GM19467 (cell line): ENCODE data around the gene PCDHGB4.
"Not testable (repeated sequence)": the region's sequence is repeated elsewhere in the genome, so short reads cannot be mapped to it uniquely, and the experiment has no call there.

ENCODE experiments used
- ATAC-seq: cut with Tn5 transposase; IDR thresholded peaks from one replicate; pipeline ENCODE4 v1.9.1; 2021; ENCODE audit warnings: mild to moderate bottlenecking, moderate library complexity; ENCODE audit not compliant: unreplicated experiment

Gene PCDHGB4

DNA sequence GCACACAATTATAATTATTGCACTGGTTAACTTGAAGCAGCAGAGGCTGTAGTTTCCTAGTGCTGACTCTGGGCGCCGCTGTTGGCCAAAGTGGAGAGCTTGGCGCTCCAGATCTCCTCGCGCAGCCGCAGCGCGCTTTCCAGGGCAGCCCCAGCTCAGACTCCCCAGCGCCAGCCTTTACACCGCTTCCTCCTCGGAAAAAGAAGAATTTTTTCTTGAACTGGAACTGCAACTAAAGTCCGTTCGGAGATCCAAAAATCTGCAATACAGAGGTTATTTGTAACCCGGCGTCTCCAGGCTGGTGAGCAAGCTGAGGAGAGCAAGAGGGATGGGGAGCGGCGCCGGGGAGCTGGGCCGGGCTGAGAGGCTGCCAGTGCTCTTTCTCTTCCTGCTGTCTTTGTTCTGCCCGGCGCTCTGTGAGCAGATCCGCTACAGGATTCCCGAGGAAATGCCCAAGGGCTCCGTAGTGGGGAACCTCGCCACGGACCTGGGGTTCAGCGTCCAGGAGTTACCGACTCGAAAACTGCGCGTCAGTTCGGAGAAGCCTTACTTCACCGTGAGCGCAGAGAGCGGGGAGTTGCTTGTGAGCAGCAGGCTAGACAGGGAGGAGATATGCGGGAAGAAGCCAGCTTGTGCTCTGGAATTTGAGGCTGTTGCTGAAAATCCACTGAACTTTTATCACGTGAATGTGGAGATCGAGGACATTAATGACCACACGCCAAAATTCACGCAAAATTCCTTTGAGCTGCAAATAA lies at the start of gene PCDHGB4:
Gene PCDHGB4 (plus strand): TSS at position 142 of the 755 bp plus-strand sequence. CDS start 187 bp downstream, at position 329.
- not testable (repeated sequence) for ATAC-seq

DNA sequence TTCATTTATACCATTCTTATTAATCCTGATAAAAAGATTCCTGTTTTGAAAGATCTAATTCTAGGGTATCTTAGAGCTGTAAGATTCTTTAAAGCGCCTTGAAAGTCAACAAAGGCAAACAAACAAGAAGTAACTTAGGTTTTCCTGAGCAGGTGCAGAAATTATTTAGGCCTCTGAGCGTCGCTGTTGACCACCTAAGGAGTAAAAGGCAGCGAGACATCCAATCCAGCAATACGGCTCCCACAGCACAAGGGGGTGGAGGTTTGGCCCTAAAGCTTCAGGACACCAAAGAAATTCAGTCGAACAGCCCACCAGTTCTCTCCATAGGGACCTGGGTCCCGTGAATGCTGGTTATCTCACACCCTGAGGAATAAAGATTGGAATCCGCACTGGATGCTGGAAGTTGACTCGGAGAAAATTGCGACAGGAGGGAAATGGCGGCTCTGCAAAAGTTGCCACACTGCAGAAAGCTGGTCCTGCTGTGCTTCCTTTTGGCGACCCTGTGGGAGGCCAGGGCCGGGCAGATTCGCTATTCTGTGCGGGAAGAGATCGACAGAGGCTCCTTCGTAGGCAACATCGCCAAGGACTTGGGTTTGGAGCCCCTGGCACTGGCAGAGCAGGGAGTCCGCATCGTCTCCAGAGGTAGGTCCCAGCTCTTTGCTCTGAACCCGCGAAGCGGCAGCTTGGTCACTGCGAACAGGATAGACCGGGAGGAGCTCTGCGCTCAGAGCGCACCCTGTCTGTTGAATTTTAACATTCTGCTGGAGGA lies 48.8 kb upstream of the PCDHGB4 start, which contains the start of gene PCDHGA2:
Gene PCDHGA2 (plus strand): TSS at position 223 of the 769 bp plus-strand sequence.
- ATAC-seq, result no peak

DNA sequence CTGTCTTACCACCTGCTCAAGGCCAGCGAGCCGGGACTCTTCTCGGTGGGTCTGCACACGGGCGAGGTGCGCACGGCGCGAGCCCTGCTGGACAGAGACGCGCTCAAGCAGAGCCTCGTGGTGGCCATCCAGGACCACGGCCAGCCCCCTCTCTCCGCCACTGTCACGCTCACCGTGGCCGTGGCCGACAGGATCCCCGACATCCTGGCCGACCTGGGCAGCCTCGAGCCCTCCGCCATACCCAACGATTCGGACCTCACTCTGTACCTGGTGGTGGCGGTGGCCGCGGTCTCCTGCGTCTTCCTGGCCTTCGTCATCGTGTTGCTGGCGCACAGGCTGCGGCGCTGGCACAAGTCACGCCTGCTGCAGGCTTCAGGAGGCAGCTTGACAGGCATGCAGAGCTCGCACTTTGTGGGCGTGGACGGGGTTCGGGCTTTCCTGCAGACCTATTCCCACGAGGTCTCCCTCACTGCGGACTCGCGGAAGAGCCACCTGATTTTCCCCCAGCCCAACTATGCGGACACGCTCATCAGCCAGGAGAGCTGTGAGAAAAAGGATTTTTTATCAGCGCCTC lies 46.6 kb upstream of the PCDHGB4 start:
- ATAC-seq, result not testable (repeated sequence)

DNA sequence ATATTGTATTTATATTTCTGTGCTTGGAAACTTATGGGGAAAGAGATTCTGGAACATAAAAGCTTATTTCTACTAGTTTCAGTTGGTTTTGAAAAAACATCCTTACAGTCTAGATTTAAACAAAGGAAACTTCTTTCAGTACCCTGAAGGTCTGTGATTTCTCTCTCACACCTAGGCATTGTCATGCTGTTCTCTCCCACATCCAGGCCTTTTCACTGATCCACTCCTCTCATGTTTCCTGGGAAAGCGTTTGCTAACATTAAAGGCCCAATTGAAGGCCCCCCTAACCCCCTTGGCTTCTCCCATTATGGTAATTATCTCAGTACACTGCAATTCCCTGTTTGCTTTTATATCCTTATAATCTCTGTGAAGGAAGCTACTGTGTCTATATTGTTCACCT lies 44.7 kb upstream of the PCDHGB4 start:
- no peak for ATAC-seq

DNA sequence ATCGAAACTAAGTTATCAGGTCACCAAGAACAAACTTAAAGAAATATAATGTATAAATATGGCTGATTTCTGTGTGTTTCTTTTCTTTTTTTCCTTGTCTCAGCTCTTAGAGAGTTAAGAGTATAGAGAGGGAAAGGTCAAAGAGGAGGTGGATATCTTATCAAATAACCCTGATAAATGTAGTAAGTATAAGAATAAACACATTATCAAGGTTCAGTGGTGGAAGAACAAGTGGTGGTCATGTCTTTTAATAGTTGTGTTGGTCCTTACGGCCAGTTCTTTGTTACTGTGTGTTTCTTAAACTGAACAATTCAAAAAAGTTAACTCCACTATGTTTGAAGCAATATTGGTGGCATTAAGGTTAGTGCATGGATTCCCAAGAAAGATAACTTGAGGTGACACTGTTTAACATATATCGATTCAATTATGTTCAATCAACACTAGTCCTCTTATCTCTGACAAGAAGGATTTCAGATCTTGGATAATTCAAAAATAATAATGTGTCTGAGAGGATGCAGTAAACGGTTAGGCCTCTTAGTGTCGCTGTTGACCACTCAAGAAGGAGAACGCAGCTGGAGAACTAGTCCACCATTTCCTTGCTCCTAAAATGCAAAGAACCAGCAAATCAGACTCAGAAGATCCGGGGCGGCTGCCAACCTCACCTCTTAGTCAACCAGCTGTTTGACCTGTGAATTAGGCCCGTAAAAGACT lies 44.1 kb upstream of the PCDHGB4 start, which contains the start of gene PCDHGA3:
Gene PCDHGA3 (plus strand): TSS at position 588 of the 711 bp plus-strand sequence. CDS start 205 bp downstream, outside the sequence.
- no peak for ATAC-seq

DNA sequence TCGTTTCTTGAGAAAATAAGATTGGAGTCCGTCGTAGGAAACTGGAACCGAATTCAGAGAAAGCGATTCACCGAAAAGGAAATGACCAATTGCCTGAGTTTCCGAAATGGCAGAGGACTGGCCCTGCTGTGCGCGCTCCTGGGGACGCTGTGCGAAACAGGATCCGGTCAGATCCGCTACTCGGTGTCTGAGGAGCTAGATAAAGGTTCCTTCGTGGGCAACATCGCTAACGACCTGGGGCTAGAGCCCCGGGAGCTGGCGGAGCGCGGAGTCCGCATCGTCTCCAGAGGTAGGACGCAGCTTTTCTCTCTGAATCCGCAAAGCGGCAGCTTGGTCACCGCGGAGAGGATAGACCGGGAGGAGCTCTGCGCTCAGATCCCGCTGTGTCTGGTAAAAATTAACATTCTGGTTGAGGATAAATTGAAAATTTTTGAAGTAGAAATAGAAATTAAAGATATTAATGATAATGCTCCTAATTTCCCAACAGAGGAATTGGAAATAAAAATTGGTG lies 43.5 kb upstream of the PCDHGB4 start:
- no peak for ATAC-seq

DNA sequence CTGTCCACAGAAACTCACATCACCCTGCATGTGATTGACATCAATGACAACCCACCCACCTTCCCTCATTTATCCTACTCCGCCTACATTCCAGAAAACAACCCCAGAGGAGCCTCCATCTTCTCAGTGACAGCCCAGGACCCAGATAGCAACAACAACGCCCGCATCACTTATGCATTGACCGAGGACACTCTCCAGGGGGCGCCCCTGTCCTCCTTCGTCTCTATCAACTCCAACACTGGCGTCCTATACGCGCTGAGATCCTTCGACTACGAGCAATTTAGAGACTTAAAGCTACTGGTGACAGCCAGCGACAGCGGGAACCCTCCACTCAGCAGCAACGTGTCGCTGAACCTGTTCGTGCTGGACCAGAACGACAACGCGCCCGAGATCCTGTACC lies 42.2 kb upstream of the PCDHGB4 start:
- ATAC-seq, result no peak

DNA sequence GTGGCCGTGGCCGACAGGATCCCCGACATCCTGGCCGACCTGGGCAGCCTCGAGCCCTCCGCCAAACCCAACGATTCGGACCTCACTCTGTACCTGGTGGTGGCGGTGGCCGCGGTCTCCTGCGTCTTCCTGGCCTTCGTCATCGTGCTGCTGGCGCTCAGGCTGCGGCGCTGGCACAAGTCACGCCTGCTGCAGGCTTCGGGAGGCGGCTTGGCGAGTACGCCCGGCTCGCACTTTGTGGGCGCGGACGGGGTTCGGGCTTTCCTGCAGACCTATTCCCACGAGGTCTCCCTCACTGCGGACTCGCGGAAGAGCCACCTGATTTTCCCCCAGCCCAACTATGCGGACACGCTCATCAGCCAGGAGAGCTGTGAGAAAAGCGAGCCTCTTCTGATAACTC lies 41.5 kb upstream of the PCDHGB4 start:
- ATAC-seq, result not testable (repeated sequence)

DNA sequence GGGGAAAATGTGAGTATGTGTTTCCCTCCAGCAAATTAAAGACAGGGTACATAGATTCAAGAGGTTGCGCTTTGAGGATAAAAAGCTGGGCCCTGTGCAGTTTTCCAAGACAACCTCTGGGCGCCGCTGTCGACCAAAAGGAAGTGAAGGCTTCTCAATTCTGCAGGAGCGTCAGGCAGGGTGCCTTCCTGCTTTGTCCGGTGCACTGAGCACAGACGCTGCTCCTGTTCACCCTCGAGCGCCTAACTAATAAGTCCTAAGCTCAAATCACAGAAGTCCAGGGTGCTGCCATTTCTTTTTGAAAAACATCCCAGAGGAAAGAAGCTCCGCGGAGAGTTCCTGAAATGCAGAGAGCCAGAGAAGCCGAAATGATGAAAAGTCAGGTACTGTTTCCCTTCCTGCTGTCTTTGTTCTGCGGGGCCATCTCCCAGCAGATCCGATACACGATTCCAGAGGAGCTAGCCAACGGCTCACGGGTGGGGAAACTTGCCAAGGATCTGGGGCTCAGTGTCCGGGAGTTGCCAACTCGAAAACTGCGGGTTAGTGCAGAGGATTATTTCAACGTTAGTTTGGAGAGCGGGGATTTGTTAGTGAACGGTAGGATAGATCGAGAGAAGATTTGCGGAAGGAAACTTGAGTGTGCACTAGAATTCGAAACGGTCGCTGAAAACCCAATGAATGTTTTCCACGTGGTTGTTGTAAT lies 37.4 kb upstream of the PCDHGB4 start, which contains the start of gene PCDHGB1:
Gene PCDHGB1 (plus strand): TSS at position 183 of the 703 bp plus-strand sequence. CDS start 162 bp downstream, at position 345.
- peak; percentile 61 for ATAC-seq

GRCh38 chr5:141351591-141351990 lies 35.9 kb upstream of the PCDHGB4 start:
- ATAC-seq, result no peak

DNA sequence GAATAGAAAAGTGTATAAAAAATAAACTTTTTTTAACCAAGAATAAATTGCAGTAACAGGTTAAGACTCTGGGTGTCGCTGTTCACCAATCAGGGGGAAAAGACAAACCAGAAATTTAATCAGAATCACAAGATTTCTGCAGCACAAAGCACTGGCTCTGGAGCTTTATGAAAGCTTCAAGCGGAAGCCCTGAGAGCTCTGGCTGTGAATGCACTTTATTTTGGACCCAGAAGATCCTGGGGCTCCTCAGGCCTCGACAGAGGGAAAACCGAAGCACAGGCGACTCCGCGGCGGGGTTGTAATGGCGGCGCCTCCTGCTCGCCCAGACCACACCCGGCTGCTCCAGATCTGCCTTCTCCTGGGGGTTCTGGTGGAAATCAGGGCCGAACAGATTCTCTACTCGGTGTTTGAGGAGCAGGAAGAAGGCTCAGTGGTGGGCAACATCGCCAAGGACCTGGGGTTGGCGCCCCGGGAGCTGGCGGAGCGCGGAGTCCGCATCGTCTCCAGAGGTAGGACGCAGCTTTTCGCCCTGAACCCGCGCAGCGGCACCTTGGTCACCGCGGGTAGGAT lies 32.5 kb upstream of the PCDHGB4 start, which contains the start of gene PCDHGA4:
Gene PCDHGA4 (plus strand): TSS at position 122 of the 570 bp plus-strand sequence. CDS start 87 bp downstream, at position 209.
- ATAC-seq, result no peak

DNA sequence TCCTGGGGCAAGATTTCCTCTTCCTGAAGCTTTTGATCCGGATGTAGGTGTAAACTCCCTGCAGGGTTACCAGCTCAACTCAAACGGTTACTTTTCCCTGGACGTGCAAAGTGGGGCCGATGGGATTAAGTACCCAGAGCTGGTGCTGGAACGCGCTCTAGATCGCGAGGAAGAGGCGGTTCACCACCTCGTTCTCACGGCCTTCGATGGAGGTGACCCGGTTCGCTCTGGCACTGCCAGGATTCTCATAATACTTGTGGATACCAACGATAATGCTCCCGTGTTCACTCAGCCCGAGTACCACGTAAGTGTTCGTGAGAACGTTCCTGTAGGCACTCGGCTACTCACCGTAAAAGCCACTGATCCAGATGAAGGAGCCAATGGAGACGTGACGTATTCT lies 31.9 kb upstream of the PCDHGB4 start:
- ATAC-seq, result no peak

DNA sequence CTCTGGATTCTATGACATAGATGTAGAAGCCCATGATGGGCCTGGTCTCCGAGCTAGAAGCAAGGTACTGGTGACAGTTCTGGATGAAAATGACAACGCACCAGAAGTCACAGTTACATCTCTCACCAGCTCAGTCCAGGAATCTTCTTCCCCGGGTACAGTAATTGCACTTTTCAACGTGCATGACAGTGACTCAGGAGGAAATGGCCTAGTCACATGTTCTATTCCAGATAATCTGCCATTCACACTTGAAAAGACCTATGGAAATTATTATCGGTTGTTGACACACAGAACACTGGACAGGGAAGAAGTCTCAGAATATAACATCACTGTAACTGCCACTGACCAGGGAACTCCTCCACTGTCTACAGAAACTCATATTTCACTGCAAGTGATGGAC lies 31.4 kb upstream of the PCDHGB4 start:
- no peak for ATAC-seq

GRCh38 chr5:141356950-141357349 lies 30.5 kb upstream of the PCDHGB4 start:
- no peak for ATAC-seq

DNA sequence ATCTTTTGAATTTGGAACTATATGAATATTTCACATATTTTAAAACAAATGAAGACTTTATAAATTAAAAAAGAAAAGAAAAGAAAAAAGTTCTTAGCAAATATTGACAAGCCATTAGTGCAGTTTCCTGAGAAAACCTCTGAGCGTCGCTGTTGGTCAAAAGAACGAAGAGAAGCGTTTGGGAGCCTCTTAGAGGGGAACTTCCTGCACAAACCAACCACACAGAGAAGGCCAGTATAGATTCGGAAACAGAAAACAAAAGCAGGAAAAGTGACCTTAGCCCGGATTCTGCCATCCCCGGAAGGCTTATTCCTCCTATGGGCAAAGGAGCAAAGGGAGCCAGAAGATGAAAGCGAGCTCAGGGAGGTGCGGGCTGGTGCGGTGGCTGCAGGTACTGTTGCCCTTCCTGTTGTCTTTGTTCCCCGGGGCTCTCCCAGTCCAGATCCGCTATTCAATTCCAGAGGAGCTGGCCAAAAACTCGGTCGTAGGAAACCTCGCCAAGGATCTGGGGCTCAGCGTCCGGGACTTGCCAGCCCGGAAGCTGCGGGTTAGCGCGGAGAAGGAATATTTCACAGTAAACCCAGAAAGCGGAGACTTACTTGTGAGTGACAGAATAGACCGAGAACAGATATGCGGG lies 27.6 kb upstream of the PCDHGB4 start, which contains the start of gene PCDHGB2:
Gene PCDHGB2 (plus strand): TSS at position 205 of the 637 bp plus-strand sequence. CDS start 142 bp downstream, at position 347.
- no peak for ATAC-seq

DNA sequence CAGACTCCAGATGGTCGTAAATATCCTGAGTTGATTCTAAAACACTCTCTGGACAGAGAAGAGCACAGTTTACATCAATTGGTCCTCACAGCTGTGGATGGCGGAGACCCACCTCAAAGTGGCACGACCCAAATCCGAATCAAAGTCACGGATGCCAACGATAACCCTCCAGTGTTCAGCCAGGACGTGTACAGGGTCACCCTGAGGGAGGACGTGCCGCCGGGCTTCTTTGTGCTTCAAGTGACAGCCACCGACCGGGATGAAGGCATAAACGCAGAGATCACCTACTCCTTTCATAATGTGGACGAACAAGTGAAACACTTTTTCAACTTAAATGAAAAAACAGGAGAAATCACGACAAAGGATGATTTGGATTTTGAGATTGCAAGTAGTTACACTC lies 26.8 kb upstream of the PCDHGB4 start:
- ATAC-seq, result no peak

DNA sequence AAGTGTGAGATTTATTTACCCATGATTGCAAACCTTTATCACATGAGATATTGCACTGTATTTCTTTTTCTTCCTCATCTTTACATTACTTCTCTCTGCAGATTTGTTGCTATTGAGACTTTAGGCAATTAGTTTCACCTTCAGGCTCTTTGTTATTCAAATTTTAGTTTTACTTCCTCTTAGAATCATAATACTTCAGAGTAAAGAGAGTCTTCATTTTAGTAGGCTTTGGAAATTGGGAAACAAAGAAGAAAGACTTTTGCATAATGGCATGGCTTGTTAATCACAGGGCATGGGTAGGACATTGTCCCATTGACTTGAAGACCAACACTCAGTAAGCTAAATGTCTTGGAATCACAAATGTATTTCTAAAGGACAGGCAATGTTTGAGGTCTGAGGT lies 24.8 kb upstream of the PCDHGB4 start:
- ATAC-seq, result no peak

GRCh38 chr5:141363952-141364660 lies 23.4 kb upstream of the PCDHGB4 start, which contains the start of gene PCDHGA5:
Gene PCDHGA5 (plus strand): TSS chr5:141364162. CDS start chr5:141364331, 169 bp downstream.
- ATAC-seq, result no peak
